ENCODE data around the gene SPEF2.

DNA sequence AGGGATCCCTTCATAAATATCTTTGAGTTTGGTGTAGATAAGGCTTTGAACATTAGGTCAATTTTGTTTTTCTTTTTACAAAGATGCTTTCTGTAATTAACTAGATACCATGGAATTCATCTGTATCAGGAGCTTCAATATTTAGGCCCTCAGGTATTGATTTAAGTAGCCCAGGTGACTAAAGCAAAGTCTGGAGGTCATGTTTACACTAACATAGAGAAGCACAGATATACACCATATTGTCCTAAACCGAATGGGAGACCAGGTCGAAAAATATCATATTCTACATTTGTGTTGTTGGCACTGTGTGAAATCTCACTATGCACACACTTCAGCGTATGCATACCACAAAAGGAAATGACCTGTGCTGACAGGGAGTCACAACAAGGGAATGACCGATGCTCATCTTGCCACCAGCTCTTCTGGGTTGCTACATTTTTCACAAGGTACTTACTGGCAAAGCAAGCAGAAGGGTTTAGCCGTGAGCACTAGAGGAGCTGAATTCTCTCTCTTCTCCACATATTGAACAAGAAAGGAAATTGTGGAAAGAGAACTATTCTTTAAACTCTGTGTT lies 140.6 kb downstream of the SPEF2 start:
- TF ChIP-seq TAF1 (IDR thresholded peaks at IDR 0.05; ENCODE audit: low read depth, low read length) (no peak), POLR2A (IDR thresholded peaks at IDR 0.05; ENCODE audit: low read depth, low read length) (no peak)

All from GM12891 (cell line).